ENCODE data around the gene ATE1. TPM values are rescaled to one million over a fixed set of nuclear protein-coding genes. Genes with fewer than 3 reads are reported as not detected.

The ATE1 gene
- total RNA-seq, 1 experiment from 2014 or later: 39.2 TPM

- H3K4me1 ChIP-seq (ENCODE audit: control insufficient read depth in 1 of 2, insufficient read depth in 2 of 2, low read length in 2 of 2): no peaks in the 10 kb centered on the region
- CTCF ChIA-PET: interaction anchor here (1.2 kb wide), 1 partner anchor 12 kb away, joined by 3 read pairs; no protein-coding TSS in a partner anchor
Observed at GRCh38 chr10:121813211-121813815, 114.5 kb downstream of the ATE1 start.

More at GRCh38 chr10:121813211-121813815, 114.5 kb downstream of the ATE1 start:
- Histone ChIP-seq H4K20me1 (ENCODE audit: insufficient read depth) (no peaks in the 10 kb centered on the region; the same call in 1 of the 2 replicates), H3K36me3 (ENCODE audit: control insufficient read depth in 1 of 2, insufficient read depth in 2 of 2, low read length in 2 of 2) (no peaks in the 10 kb centered on the region), H3K27me3 (ENCODE audit: insufficient read depth, low read length) (no peaks in the 10 kb centered on the region), H3K9me2 (ENCODE audit: insufficient read depth) (no peaks in the 10 kb centered on the region), H3K27ac (ENCODE audit: low read depth, low read length) (no peak overlapping the region), H3K4me2 (ENCODE audit: low read length) (no peak overlapping the region), H3K79me2 (ENCODE audit: insufficient read depth, low read length) (no peaks in the 10 kb centered on the region), H3K4me3 (replicated peaks in 1 of 2; ENCODE audit: low read depth in 1 of 2, low read length in 2 of 2) (no peak overlapping the region), H3K9ac (ENCODE audit: low read length) (no peak overlapping the region), H2AFZ (ENCODE audit: low read depth, low read length, poor library complexity, severe bottlenecking) (no peak overlapping the region), H3K9me3 (ENCODE audit: control insufficient read depth in 1 of 2, insufficient read depth in 1 of 2, low read depth in 1 of 2, low read length in 2 of 2) (no peaks in the 10 kb centered on the region)
- ATAC-seq (no peak), DNase-seq (ENCODE audit: low read depth, low spot score) (no peak)
- POLR2A ChIA-PET: no interaction called here
- no TSS peak for BruUV-seq (replicated peaks)
- no peak for TF ChIP-seq SRF (IDR thresholded peaks at IDR 0.05; ENCODE audit: low read depth)
- TF ChIP-seq CBX3 (IDR thresholded peaks at IDR 0.05; ENCODE audit: low read depth): no peak
- no peak for TF ChIP-seq TCF7L2 (IDR thresholded peaks at IDR 0.05; ENCODE audit: borderline replicate concordance, extremely low read depth, insufficient read depth, insufficient read length)
- no peak for TF ChIP-seq EGR1 (IDR thresholded peaks at IDR 0.05; ENCODE audit: low read depth)
- TF ChIP-seq POLR2A (IDR thresholded peaks at IDR 0.05; ENCODE audit: borderline replicate concordance, extremely low read depth, insufficient read depth, insufficient read length): no peak
- TF ChIP-seq REST (IDR thresholded peaks at IDR 0.05; ENCODE audit: low read depth): no peak
- TF ChIP-seq ZBTB33 (IDR thresholded peaks at IDR 0.05; ENCODE audit: extremely low read depth, insufficient replicate concordance, low read length): no peak
- no peak for TF ChIP-seq EZH2phosphoT487 (IDR thresholded peaks at IDR 0.05; ENCODE audit: borderline replicate concordance)
- TF ChIP-seq RAD21 (IDR thresholded peaks at IDR 0.05; ENCODE audit: low read depth): no peak
- TF ChIP-seq ELF1 (IDR thresholded peaks at IDR 0.05; ENCODE audit: borderline replicate concordance, low read depth): no peak
- TF ChIP-seq YY1 (IDR thresholded peaks at IDR 0.05; ENCODE audit: extremely low read depth, insufficient replicate concordance, low read depth, low read length): no peak
- no peak for TF ChIP-seq SP1 (IDR thresholded peaks at IDR 0.05; ENCODE audit: low read depth)
- no peak for TF ChIP-seq MAX (IDR thresholded peaks at IDR 0.05)
- TF ChIP-seq FOSL1 (IDR thresholded peaks at IDR 0.05; ENCODE audit: low read depth): no peak
- intact Hi-C loops (cut with micrococcal nuclease): no loop called here
- RAD21 ChIA-PET (ENCODE audit: low non-redundant PET in 1 of 2, low total read pairs in 2 of 2, uncharacterized antibody in 2 of 2, unreplicated experiment in 2 of 2): no interaction called here

Measured in HCT116 (cell line).